Heart left ventricle (tissue), 13 donors: Measurements from ENCODE around the gene MAP3K5.

Source experiments
- CTCF ChIP-seq, 12 donors: fragments of 200-600 bp; sonication (generic) in 4 of 12; IDR thresholded peaks; one replicate each; pipeline versions ENCODE4 v1.5.0 to v1.8.0; 2018 to 2022; ENCODE audit warnings: antibody characterized with exemption in 12 of 12, mild to moderate bottlenecking in 5 of 12
- POLR2A ChIP-seq, 2 donors: fragments of 450-650 bp; IDR thresholded peaks; one replicate each; pipeline ENCODE4 v1.6.1; 2017; ENCODE audit warnings: antibody characterized with exemption in 2 of 2, mild to moderate bottlenecking in 2 of 2, moderate library complexity in 2 of 2
- donor health status: ischemic (EF 13 %, LVEDD 7.1; RV severe dilation, severe dysfunction).
- donor health status: DM: no; HTN: yes; CAD: no.
- donor health status: DM: no; HTN: no; CAD: no.
- donor health status: ischemic (EF 25% LVEDD 6.9; RV normal size, moderate dysfunction).
- donor health status: ischemic (EF 25% LVEDD 5.7; RV mildly dilated, moderate dysfunction).
- donor health status: ischemic (EF 35%, LVEDD 5.7; RV mildly dilated, moderate dysfunction).
- donor health status: nonischemic (EF 11% LVEDD 7.7; RV severe dilation, severe dysfunction).
- donor health status: DM: yes; HTN: yes; CAD: no.
- donor health status: PGD.
- donor health status: ischemic (EF 29% LVEDD 5.4; RV normal size, mild dysfunction).
- donor health status: nonischemic (EF 23%, LVEDD 6.1; RV moderate dilation, normal function).

DNA sequence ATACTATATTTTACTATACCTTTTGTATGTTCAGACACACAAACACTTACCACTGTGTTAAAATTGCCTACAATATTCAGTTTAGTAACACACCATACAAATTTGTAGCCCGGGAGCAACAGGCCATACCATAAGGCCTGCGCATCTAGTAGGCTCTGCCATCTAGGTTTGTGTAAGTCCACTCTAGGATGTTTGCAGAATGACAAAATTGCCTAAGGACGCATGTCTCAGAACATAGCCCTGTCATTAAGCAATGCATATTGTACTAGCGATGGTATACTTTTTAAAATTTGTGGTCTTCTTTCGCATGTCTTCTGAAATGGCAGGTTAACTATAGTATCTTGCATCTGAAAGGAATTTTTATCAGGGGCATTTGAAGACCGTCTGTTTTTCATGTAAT is 215.5 kb downstream of the MAP3K5 start:
- TF ChIP-seq CTCF (IDR thresholded peaks at IDR 0.05) (no peak), POLR2A (IDR thresholded peaks at IDR 0.05) (no peak)
